GM12875 (cell line): ENCODE measurements around the gene TENT4B.
"Not testable (repeated sequence)": the region's sequence is repeated elsewhere in the genome, so short reads cannot be mapped to it uniquely, and the experiment has no call there.

Experiments
- H3K4me3 ChIP-seq: one replicate; pipeline ENCODE4 v1.5.1; 2011; ENCODE audit warnings: low read depth, low read length, control low read depth
- TF ChIP-seq, protein P1 (sequence below): IDR thresholded peaks from 2 replicates; pipeline ENCODE4 v1.5.1; 2011; ENCODE audit warnings: low read depth, mild to moderate bottlenecking, control low read depth, inconsistent platforms, low read length, moderate library complexity, borderline replicate concordance; ENCODE audit not compliant: insufficient read depth

The TENT4B gene

DNA sequence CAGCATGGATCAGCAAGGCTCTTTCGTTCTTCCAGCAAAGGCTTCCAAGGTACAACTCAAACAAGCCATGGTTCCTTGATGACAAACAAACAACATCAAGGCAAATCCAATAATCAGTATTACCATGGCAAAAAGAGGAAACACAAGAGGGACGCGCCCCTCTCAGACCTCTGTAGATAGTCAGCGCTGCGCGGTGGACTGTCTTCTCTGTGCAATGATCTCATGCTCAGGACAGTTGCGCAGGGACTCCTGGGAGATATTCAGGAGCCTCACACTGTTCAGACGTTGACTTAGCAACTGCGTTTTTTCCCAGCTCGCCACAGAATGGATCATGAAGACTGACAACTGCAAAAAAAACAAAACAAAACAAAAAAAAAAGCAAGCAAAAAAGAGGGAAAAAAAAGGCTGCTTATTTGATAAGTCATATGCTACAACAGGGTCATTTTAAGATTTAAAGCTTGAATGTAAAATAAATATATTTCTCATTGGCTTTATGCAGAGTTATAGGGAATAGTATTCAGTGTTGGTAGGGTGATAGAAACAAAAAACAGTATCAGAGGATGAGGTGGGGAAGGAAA is 76.1 kb downstream of the TENT4B start:
- H3K4me3 ChIP-seq, result no peak overlapping the region
- TF ChIP-seq, protein P1, sequence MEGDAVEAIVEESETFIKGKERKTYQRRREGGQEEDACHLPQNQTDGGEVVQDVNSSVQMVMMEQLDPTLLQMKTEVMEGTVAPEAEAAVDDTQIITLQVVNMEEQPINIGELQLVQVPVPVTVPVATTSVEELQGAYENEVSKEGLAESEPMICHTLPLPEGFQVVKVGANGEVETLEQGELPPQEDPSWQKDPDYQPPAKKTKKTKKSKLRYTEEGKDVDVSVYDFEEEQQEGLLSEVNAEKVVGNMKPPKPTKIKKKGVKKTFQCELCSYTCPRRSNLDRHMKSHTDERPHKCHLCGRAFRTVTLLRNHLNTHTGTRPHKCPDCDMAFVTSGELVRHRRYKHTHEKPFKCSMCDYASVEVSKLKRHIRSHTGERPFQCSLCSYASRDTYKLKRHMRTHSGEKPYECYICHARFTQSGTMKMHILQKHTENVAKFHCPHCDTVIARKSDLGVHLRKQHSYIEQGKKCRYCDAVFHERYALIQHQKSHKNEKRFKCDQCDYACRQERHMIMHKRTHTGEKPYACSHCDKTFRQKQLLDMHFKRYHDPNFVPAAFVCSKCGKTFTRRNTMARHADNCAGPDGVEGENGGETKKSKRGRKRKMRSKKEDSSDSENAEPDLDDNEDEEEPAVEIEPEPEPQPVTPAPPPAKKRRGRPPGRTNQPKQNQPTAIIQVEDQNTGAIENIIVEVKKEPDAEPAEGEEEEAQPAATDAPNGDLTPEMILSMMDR, result no peak

GRCh38 chr16:50234771-50235556 is 81.9 kb downstream of the TENT4B start:
- no peak overlapping the region for H3K4me3 ChIP-seq
- TF ChIP-seq, protein P1, result no peak

DNA sequence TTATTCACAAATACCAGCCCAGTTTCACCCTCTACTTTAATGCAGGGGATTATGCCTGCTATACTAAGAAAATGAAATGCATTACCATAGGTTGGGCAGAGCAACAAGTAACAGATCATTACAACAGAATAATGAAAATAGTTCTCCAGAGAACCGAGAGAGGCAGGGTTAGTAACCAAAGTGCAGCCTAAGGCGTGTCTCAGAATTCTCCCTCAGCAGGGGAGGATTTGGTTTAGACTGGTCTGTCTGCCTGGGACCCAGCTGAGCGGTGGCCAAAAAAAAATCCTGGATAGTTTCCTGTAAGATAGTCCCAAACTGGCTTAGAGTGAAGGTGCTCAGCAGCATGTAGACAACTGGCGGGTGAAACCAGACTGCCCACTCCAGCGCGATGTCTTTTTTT is 82.5 kb downstream of the TENT4B start:
- no peak overlapping the region for H3K4me3 ChIP-seq
- TF ChIP-seq, protein P1, result no peak

DNA sequence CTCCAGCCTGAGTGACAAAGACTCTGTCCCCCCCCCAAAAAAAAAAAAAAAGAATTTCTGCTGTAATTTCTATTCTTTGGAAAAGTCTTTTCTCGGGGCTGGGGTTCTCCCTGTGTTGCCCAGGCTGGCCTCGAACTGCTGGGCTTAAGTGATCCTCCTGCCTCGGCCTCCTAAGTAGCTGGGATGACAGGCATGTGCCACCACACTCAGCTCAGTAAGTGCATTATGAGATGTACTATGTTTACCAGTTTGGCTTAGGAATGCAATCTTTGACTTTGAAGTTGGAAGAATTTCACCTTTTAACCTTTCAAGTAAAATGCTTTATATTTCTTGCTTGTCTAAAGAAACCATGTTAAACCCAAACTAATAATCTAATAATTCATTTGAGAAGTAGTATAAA is 85.2 kb downstream of the TENT4B start:
- no peak overlapping the region for H3K4me3 ChIP-seq
- TF ChIP-seq, protein P1, result no peak

- TF ChIP-seq, protein P1, result no peak
These were observed 85.8 kb downstream of the TENT4B start for GRCh38 chr16:50238868-50239301.

DNA sequence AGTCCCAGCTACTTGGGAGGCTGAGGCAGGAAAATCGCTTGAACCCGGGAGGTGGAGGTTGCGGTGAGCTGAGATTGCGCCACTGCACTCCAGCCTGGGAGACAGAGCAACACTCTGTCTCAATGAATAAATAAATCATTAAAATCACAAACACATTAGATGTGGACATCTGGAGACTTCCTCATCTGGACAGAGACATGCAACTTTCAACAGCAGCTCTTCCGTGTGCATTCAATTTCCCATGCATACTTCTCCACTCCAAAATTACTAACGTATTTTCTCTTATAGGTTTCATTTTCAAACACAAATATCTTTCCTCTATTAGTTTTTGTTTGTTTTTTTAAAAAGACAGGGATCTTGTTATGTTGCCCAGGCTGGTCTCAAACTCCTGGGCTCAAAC is 89.9 kb downstream of the TENT4B start:
- not testable (repeated sequence) for H3K4me3 ChIP-seq

More at GRCh38 chr16:50238868-50239301, 85.8 kb downstream of the TENT4B start:
- no peak overlapping the region for H3K4me3 ChIP-seq

GRCh38 chr16:50244140-50244503 is 91.0 kb downstream of the TENT4B start:
- TF ChIP-seq, protein P1, result no peak
- no peak overlapping the region for H3K4me3 ChIP-seq
